K562 (cell line): ENCODE measurements around the gene ACTR3. TPM values are rescaled to one million over a fixed set of nuclear protein-coding genes. Genes with fewer than 3 reads are reported as not detected.

Experiments
- ARID1B ChIP-seq: fragments of 450-650 bp; IDR thresholded peaks from 2 replicates; pipeline ENCODE4 v1.6.1; 2016; ENCODE audit warnings: antibody characterized with exemption, mild to moderate bottlenecking, inconsistent platforms
- C11orf30 ChIP-seq: fragments of 450-650 bp; IDR thresholded peaks from 2 replicates; pipeline ENCODE4 v1.6.1; 2016; ENCODE audit warnings: low read depth, mild to moderate bottlenecking
- CUX1 ChIP-seq: fragments of 200-800 bp; sonication (Bioruptor generic); IDR thresholded peaks from 2 replicates; pipeline ENCODE4 v1.6.1; 2016; ENCODE audit warnings: missing genetic modification characterization, missing compliant biosample characterization
- DPF2 ChIP-seq: fragments of 450-650 bp; IDR thresholded peaks from 2 replicates; pipeline ENCODE4 v1.6.1; 2016
- FOXK2 ChIP-seq, 2 experiments: fragments of 450-650 bp; IDR thresholded peaks in 1 of 2; conservative IDR thresholded peaks in 1 of 2; 2 replicates each; pipeline ENCODE4 v1.6.1; 2016; ENCODE audit warnings: low read depth in 2 of 2, mild to moderate bottlenecking in 1 of 2
- MAFK ChIP-seq: IDR thresholded peaks from 2 replicates; pipeline ENCODE4 v1.6.1; 2011; ENCODE audit warnings: low read length, improper control_type of control experiment
- NFE2 ChIP-seq: IDR thresholded peaks from 2 replicates; pipeline ENCODE4 v1.6.1; 2014; ENCODE audit warnings: antibody characterized with exemption, low read depth
- REST ChIP-seq, 2 experiments: fragments of 450-650 bp; formaldehyde crosslinking in 1 of 2; IDR thresholded peaks; 2 replicates each; pipeline versions ENCODE4 v1.4.0 to v1.6.1; 2014 to 2020; ENCODE audit warnings: mild to moderate bottlenecking in 2 of 2, borderline replicate concordance in 1 of 2, low read depth in 1 of 2
- SMARCA4 ChIP-seq: fragments of 450-650 bp; IDR thresholded peaks from 2 replicates; pipeline ENCODE4 v1.6.1; 2016
- TAF9B ChIP-seq: fragments of 450-650 bp; IDR thresholded peaks from 2 replicates; pipeline ENCODE4 v1.6.1; 2018; ENCODE audit warnings: mild to moderate bottlenecking; ENCODE audit not compliant: partially characterized antibody
- ZNF280B ChIP-seq: fragments of 250-450 bp; sonication (Bioruptor Pico); IDR thresholded peaks from 2 replicates; pipeline ENCODE4 v1.5.1; 2021; ENCODE audit warnings: mild to moderate bottlenecking
- ZNF644 ChIP-seq: fragments of 200-800 bp; sonication (Bioruptor generic); IDR thresholded peaks from 2 replicates; pipeline ENCODE4 v1.6.1; 2016; ENCODE audit warnings: low read depth, missing genetic modification characterization, missing compliant biosample characterization
- ZNF668 ChIP-seq: fragments of 250-450 bp; sonication (Bioruptor Pico); IDR thresholded peaks from 2 replicates; pipeline ENCODE4 v1.8.0; 2022; ENCODE audit warnings: mild to moderate bottlenecking, inconsistent platforms
- polyA plus RNA-seq, 8 experiments: library from polyadenylated mRNA; depleted of rRNA in 4 of 8; stranded (reverse) in 5 of 8; unstranded in 3 of 8; fragments of >200 nt; fragmentation: Nextera tagmentation in 2 of 8; fragmentation: Illumina TruSeq in 1 of 8; extraction: Ambion mirVana in 2 of 8; extraction: Trizol in 1 of 8; gene quantifications; 2 replicates each; pipeline versions ENCODE4 v1.2.1 to v1.2.3, GENCODE V29; 2011 to 2014; ENCODE audit warnings: inconsistent platforms in 1 of 8, missing spikeins in 1 of 8
- total RNA-seq, 7 experiments: library from RNA; depleted of rRNA in 6 of 7; stranded (reverse); fragments of >200 nt in 6 of 7; fragmentation: Illumina TruSeq in 2 of 7; extraction: Trizol in 2 of 7; gene quantifications; 2 replicates each; pipeline versions ENCODE4 v1.2.1 to v1.2.3, GENCODE V29; 2011 to 2021; ENCODE audit warnings: low replicate concordance in 1 of 7

ACTR3 gene
- total and polyA plus RNA-seq, 9 of the 15 experiments (the other 6 are each of a cell fraction or from before 2014, with no cell fraction given): 49.0 to 354 (median 249) TPM

GRCh38 chr2:113858764-113859163 lies 31.1 kb upstream of the ACTR3 start (continued):
- TF ChIP-seq MAFK (peak; percentile 91), SMARCA4 (peak; percentile 81), TAF9B (no peak), ZNF280B (no peak), CUX1 (CRISPR knock-in tag) (no peak), ARID1B (peak; percentile 71), C11orf30 (peak; percentile 96), ZNF668 (CRISPR knock-in tag) (no peak), ZNF644 (tag) (no peak), NFE2 (peak; percentile 97), REST (IDR thresholded peaks at IDR 0.05; ENCODE audit: borderline replicate concordance) (0 out of 2 replicates have a peak, but pooled peaks have one; percentile 9), REST (CRISPR knock-in tag; IDR thresholded peaks at IDR 0.05; ENCODE audit: low read depth) (no peak), DPF2 (peak; percentile 87), FOXK2 (conservative IDR thresholded peaks at IDR 0.05 in 1 of 2, IDR thresholded peaks at IDR 0.05 in 1 of 2; ENCODE audit: low read depth in 2 of 2) (0 out of 4 replicates have a peak, but pooled peaks of 1 of the 2 experiments have one; percentile 29)
